Muscle layer of colon (tissue), 2 donors: ENCODE results near the gene NFKBIL1.
"Not testable (repeated sequence)": the region's sequence is repeated elsewhere in the genome, so short reads cannot be mapped to it uniquely, and the experiment has no call there.

Experiments
- H3K27ac ChIP-seq: one replicate; pipeline ENCODE4 v1.7.0; 2013; ENCODE audit warnings: low read depth, mild to moderate bottlenecking, low read length, moderate library complexity
- H3K27me3 ChIP-seq, 2 donors: one replicate each; pipeline ENCODE4 v1.7.0; 2013; ENCODE audit warnings: low read length in 2 of 2, mild to moderate bottlenecking in 2 of 2; ENCODE audit not compliant: insufficient read depth in 2 of 2, control insufficient read depth in 1 of 2
- H3K36me3 ChIP-seq: one replicate; pipeline ENCODE4 v1.7.0; 2013; ENCODE audit warnings: mild to moderate bottlenecking, low read length; ENCODE audit not compliant: insufficient read depth
- H3K4me1 ChIP-seq: one replicate; pipeline ENCODE4 v1.7.0; 2013; ENCODE audit warnings: mild to moderate bottlenecking, low read length; ENCODE audit not compliant: insufficient read depth
- H3K4me3 ChIP-seq, 2 donors: one replicate each; pipeline ENCODE4 v1.7.0; 2013; ENCODE audit warnings: low read length in 2 of 2, low read depth in 1 of 2, mild to moderate bottlenecking in 1 of 2, moderate library complexity in 1 of 2
- H3K9ac ChIP-seq: one replicate; pipeline ENCODE4 v1.7.0; 2013; ENCODE audit warnings: low read length
- H3K9me3 ChIP-seq: one replicate; pipeline ENCODE4 v1.7.0; 2013; ENCODE audit warnings: mild to moderate bottlenecking, low read length
- donor health status: abdominal sarcoma.
- donor health status: Adenocarcinoma of cecum.

NFKBIL1 gene

GRCh38 chr6:31587791-31588777 lies 40.7 kb downstream of the NFKBIL1 start:
- H3K27ac ChIP-seq: no peak overlapping the region

GRCh38 chr6:31588871-31589650 lies 41.7 kb downstream of the NFKBIL1 start:
- no peak overlapping the region for H3K9ac ChIP-seq
- H3K4me1 ChIP-seq: no peaks in the 10 kb centered on the region
- no peaks in the 10 kb centered on the region for H3K27me3 ChIP-seq
- no peak overlapping the region for H3K27ac ChIP-seq
- no peaks in the 10 kb centered on the region for H3K9me3 ChIP-seq
- no peak overlapping the region for H3K4me3 ChIP-seq
- H3K36me3 ChIP-seq: no peaks in the 10 kb centered on the region

More at GRCh38 chr6:31587791-31588777, 40.7 kb downstream of the NFKBIL1 start:
- no peaks in the 10 kb centered on the region for H3K4me1 ChIP-seq
- no peaks in the 10 kb centered on the region for H3K9me3 ChIP-seq
- H3K36me3 ChIP-seq: no peaks in the 10 kb centered on the region
- H3K9ac ChIP-seq: no peak overlapping the region
- H3K4me3 ChIP-seq: no peak overlapping the region
- H3K27me3 ChIP-seq: no peaks in the 10 kb centered on the region

DNA sequence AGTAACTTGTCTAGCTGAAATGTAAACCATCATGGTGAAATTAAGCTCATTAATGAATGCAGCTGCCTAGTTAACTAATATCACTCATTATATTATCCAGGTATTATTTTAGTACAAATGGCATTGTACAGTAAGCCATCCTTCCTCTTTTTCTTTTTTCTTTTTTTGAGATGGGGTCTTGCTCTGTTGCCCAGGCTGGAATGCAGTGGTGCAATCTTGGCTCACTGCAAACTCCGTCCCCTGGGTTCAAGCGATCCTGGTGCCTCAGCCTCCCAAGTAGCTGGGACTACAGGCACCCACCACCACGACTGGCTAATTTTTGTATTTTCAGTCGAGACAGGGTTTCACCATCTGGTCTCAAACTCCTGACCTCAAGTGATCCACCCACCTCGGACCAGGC lies 43.3 kb downstream of the NFKBIL1 start:
- not testable (repeated sequence) for H3K4me3 ChIP-seq, H3K9ac ChIP-seq, H3K36me3 ChIP-seq, H3K4me1 ChIP-seq, H3K9me3 ChIP-seq, H3K27ac ChIP-seq, H3K27me3 ChIP-seq

DNA sequence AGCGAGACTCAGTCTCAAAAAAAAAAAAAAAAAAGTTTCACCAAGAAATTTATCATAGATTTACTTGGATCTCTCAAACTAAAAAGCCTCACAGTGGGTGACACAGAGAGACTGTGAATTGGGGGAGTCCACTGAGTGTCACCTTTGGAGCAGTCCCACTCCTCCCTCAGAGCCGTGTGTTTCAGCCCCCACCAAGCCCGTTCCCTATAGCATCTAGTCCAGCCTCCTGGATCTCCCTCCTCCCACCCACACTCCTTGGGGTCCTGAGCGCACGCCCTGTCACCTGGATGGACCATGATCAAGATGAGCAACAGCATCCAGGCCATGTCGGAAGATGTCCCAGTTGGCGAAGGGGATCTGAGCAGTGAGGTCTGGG lies 45.0 kb downstream of the NFKBIL1 start:
- Histone ChIP-seq H3K36me3 (no peaks in the 10 kb centered on the region), H3K27ac (no peak overlapping the region), H3K4me3 (no peak overlapping the region)

GRCh38 chr6:31597006-31597405 lies 49.6 kb downstream of the NFKBIL1 start:
- Histone ChIP-seq H3K4me1 (no peaks in the 10 kb centered on the region), H3K9ac (no peak overlapping the region), H3K9me3 (no peaks in the 10 kb centered on the region), H3K4me3 (no peak overlapping the region), H3K27me3 (no peaks in the 10 kb centered on the region), H3K36me3 (no peaks in the 10 kb centered on the region), H3K27ac (no peak overlapping the region)

More for the DNA sequence above, 45.0 kb downstream of the NFKBIL1 start:
- Histone ChIP-seq H3K27me3 (no peaks in the 10 kb centered on the region), H3K9me3 (no peaks in the 10 kb centered on the region), H3K4me1 (no peaks in the 10 kb centered on the region), H3K9ac (no peak overlapping the region)

DNA sequence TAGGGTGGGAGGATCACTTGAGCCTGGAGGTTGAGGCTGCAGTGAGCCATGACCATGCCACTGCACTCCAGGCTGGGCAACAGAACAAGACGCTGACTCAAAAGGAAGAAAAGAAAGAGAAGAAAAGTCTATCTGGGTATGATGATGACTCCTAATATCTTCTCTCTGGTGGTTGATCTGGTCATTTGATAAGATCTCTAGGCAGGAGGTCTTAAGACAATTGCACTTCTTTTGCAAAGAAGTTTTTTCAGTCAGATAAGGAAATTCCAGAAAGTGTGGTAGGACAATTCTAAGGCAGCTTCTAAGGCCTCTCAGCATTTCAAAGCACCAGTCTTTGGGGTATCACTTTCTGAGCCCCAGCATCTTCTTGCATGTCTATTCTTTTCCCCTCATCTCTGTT lies 59.9 kb downstream of the NFKBIL1 start:
- H3K27me3 ChIP-seq: no peaks in the 10 kb centered on the region
- no peak overlapping the region for H3K4me3 ChIP-seq
- no peak overlapping the region for H3K9ac ChIP-seq
- H3K9me3 ChIP-seq: no peaks in the 10 kb centered on the region
- H3K4me1 ChIP-seq: no peaks in the 10 kb centered on the region
- no peaks in the 10 kb centered on the region for H3K36me3 ChIP-seq
- H3K27ac ChIP-seq: no peak overlapping the region
